Tibial nerve (tissue), 4 donors: ENCODE measurements around the gene GPR146. TPM values are rescaled to one million over a fixed set of nuclear protein-coding genes. Genes with fewer than 3 reads are reported as not detected.

Experiments
- DNase-seq, 2 donors: peaks; one replicate each; pipeline ENCODE4 v3.0.0-alpha.2; 2019; ENCODE audit warnings: low spot score in 2 of 2
- H3K27ac ChIP-seq, 4 donors: fragments of 200-600 bp; sonication (generic) in 3 of 4; one replicate each; pipeline ENCODE4 v1.5.1; 2017 to 2019; ENCODE audit warnings: mild to moderate bottlenecking in 1 of 4
- H3K27me3 ChIP-seq, 2 donors: fragments of 200-600 bp; sonication (generic) in 1 of 2; one replicate each; pipeline versions ENCODE4 v1.5.1 to v1.6.0; 2017 to 2019
- H3K36me3 ChIP-seq, 3 donors: fragments of 200-600 bp; sonication (generic); one replicate each; pipeline ENCODE4 v1.5.1; 2018 to 2019
- H3K4me1 ChIP-seq, 4 donors: fragments of 200-600 bp; sonication (generic) in 3 of 4; one replicate each; pipeline ENCODE4 v1.5.1; 2017 to 2019
- H3K4me3 ChIP-seq, 4 donors: fragments of 200-600 bp; sonication (generic) in 3 of 4; one replicate each; pipeline ENCODE4 v1.5.1; 2017 to 2019; ENCODE audit warnings: mild to moderate bottlenecking in 1 of 4, moderate library complexity in 1 of 4
- H3K9me3 ChIP-seq, 4 donors: fragments of 200-600 bp; sonication (generic) in 3 of 4; one replicate each; pipeline ENCODE4 v1.5.1; 2017 to 2019
- CTCF ChIP-seq, 5 experiments: fragments of 200-600 bp in 3 of 5; fragments of 450-650 bp in 2 of 5; sonication (generic) in 3 of 5; IDR thresholded peaks; one replicate each; pipeline ENCODE4 v1.5.1; 2016 to 2019; ENCODE audit warnings: antibody characterized with exemption in 5 of 5, mild to moderate bottlenecking in 3 of 5, moderate library complexity in 2 of 5
- EP300 ChIP-seq, 2 donors: sonication (generic); formaldehyde crosslinking; IDR thresholded peaks; one replicate each; pipeline ENCODE4 v1.6.1; 2017; ENCODE audit warnings: antibody characterized with exemption in 2 of 2, mild to moderate bottlenecking in 1 of 2
- POLR2A ChIP-seq, 2 donors: fragments of 450-650 bp; IDR thresholded peaks; one replicate each; pipeline ENCODE4 v1.6.1; 2017; ENCODE audit warnings: antibody characterized with exemption in 2 of 2, mild to moderate bottlenecking in 2 of 2, moderate library complexity in 2 of 2
- WGBS, 2 donors: methylation state at CpG; one replicate each; pipeline ENCODE4 v1.1.5; 2018; 5-methylcytosine and 5-hydroxymethylcytosine counted together
- total RNA-seq, 4 donors: library from RNA; depleted of rRNA; stranded (reverse); fragments of >200 nt; gene quantifications; one replicate each; pipeline ENCODE4 v1.1.0, GENCODE V29; 2016

Gene GPR146
- total RNA-seq, 4 donors from 2014 or later: 27.8 to 91.8 (median 59.1) TPM

GRCh38 chr7:1050254-1050906 lies 6.0 kb downstream of the GPR146 start:
- no peak overlapping the region for H3K4me3 ChIP-seq
- no peak for DNase-seq
- no peaks in the 10 kb centered on the region for H3K9me3 ChIP-seq
- 94% methylated on average over 24 to 29 of the region's 30 CpGs for WGBS, 2 donors
- H3K36me3 ChIP-seq: no peaks in the 10 kb centered on the region
- TF ChIP-seq POLR2A (IDR thresholded peaks at IDR 0.05): no peak
- TF ChIP-seq CTCF (IDR thresholded peaks at IDR 0.05): no peak
- no peak for TF ChIP-seq EP300 (IDR thresholded peaks at IDR 0.05)
- peaks cover 0 to 96% (median 39%) of the 10 kb centered on the region in 4 donors for H3K4me1 ChIP-seq
- peak overlapping the region; percentile 8 to 96 (median 50) for H3K27ac ChIP-seq
- no peaks in the 10 kb centered on the region for H3K27me3 ChIP-seq

GRCh38 chr7:1050956-1051690 lies 6.8 kb downstream of the GPR146 start:
- no peak for DNase-seq
- H3K9me3 ChIP-seq: no peaks in the 10 kb centered on the region
- H3K4me3 ChIP-seq: no peak overlapping the region
- H3K36me3 ChIP-seq: no peaks in the 10 kb centered on the region
- WGBS, 2 donors: 57 to 73% methylated on average over 5 to 22 of the region's 22 CpGs
- H3K27ac ChIP-seq: peak overlapping the region; percentile 13 to 96 (median 86)
- peaks cover 0 to 96% (median 43%) of the 10 kb centered on the region in 4 donors for H3K4me1 ChIP-seq
- TF ChIP-seq POLR2A (IDR thresholded peaks at IDR 0.05): no peak
- no peak for TF ChIP-seq CTCF (IDR thresholded peaks at IDR 0.05)
- no peak for TF ChIP-seq EP300 (IDR thresholded peaks at IDR 0.05)
- no peaks in the 10 kb centered on the region for H3K27me3 ChIP-seq

- H3K27ac ChIP-seq: peak overlapping the region; percentile 75 to 96 (median 86)
- no peak for DNase-seq
- 44 to 49% methylated on average over 19 to 20 of the region's 20 CpGs for WGBS, 2 donors
- H3K9me3 ChIP-seq: no peaks in the 10 kb centered on the region
- peaks cover 0 to 5% (median 0%) of the 10 kb centered on the region in 3 donors for H3K36me3 ChIP-seq
- H3K4me3 ChIP-seq: no peak overlapping the region
- peaks cover 0 to 96% (median 48%) of the 10 kb centered on the region in 4 donors for H3K4me1 ChIP-seq
- H3K27me3 ChIP-seq: no peaks in the 10 kb centered on the region
- TF ChIP-seq EP300 (IDR thresholded peaks at IDR 0.05) (no peak), POLR2A (IDR thresholded peaks at IDR 0.05) (no peak), CTCF (IDR thresholded peaks at IDR 0.05) (no peak)
Observed at GRCh38 chr7:1052031-1052818, 7.9 kb downstream of the GPR146 start.

GRCh38 chr7:1053002-1053411 lies 8.7 kb downstream of the GPR146 start:
- TF ChIP-seq EP300 (IDR thresholded peaks at IDR 0.05) (peak in 1 of 2 donors; percentile 74), POLR2A (IDR thresholded peaks at IDR 0.05) (no peak)
- WGBS, 2 donors: 74 to 79% methylated on average over 17 of the region's 17 CpGs

GRCh38 chr7:1053816-1054370 lies 9.5 kb downstream of the GPR146 start:
- H3K27me3 ChIP-seq: no peaks in the 10 kb centered on the region
- 80 to 87% methylated on average over 17 of the region's 17 CpGs for WGBS, 2 donors
- TF ChIP-seq POLR2A (IDR thresholded peaks at IDR 0.05) (no peak), CTCF (IDR thresholded peaks at IDR 0.05) (no peak), EP300 (IDR thresholded peaks at IDR 0.05) (no peak)
- no peaks in the 10 kb centered on the region for H3K9me3 ChIP-seq
- peaks cover 0 to 18% (median 2%) of the 10 kb centered on the region in 3 donors for H3K36me3 ChIP-seq
- DNase-seq: no peak
- peaks cover 0 to 100% (median 50%) of the 10 kb centered on the region in 4 donors for H3K4me1 ChIP-seq
- H3K27ac ChIP-seq: peak overlapping the region; percentile 75 to 96 (median 86)
- no peak overlapping the region for H3K4me3 ChIP-seq

More at GRCh38 chr7:1053002-1053411, 8.7 kb downstream of the GPR146 start:
- no peaks in the 10 kb centered on the region for H3K9me3 ChIP-seq
- H3K36me3 ChIP-seq: peaks cover 0 to 13% (median 1%) of the 10 kb centered on the region in 3 donors
- H3K4me3 ChIP-seq: no peak overlapping the region
- peaks cover 0 to 99% (median 47%) of the 10 kb centered on the region in 4 donors for H3K4me1 ChIP-seq
- H3K27me3 ChIP-seq: no peaks in the 10 kb centered on the region
- no peak for DNase-seq
- H3K27ac ChIP-seq: peak overlapping the region; percentile 75 to 96 (median 86)
